HG03097 (cell line): ENCODE results near the gene RAD50.
"Not testable (repeated sequence)": the region's sequence is repeated elsewhere in the genome, so short reads cannot be mapped to it uniquely, and the experiment has no call there.

Experiments used
- ATAC-seq: cut with Tn5 transposase; IDR thresholded peaks from one replicate; pipeline ENCODE4 v1.9.1; 2021; ENCODE audit not compliant: unreplicated experiment, low FRiP score

RAD50 gene

DNA sequence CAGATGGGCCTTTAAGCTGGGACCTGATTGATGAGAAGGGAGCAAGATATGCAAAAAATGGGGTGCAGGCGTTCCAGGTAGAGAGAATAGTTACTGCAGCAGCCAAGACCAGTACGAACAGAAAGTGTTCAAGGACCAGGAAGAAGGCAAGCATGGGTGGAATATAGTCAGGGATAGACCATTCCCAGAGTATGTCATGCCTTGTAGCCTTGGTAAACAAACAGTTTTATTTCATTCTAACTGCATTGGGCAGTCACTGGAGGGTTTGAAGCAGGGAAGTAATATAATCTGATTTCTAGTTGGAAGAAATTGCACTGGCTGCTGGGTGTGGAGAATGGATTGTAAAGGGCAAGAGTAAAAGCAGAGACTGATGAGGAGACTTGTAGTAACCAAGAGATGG is 70.7 kb downstream of the RAD50 start:
- ATAC-seq: no peak

DNA sequence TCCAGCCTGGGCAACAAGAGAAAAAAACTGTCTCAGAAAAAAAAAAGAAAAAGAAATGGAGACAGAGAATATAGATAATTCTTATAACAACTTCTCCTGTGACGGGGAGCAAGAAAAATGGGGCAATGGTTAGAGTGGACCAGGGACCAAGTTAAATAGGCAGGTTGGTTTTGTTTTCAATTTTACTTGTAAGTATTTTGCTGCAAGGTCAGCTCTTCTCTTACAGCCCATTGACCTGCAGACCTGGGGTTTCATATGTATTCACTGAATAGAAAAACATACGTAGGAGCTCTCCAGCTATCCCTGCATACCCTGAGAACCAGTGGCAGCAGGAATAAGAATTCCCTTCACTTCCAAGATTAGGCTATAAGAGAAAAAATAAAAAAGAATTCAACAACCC is 72.0 kb downstream of the RAD50 start:
- ATAC-seq: no peak

DNA sequence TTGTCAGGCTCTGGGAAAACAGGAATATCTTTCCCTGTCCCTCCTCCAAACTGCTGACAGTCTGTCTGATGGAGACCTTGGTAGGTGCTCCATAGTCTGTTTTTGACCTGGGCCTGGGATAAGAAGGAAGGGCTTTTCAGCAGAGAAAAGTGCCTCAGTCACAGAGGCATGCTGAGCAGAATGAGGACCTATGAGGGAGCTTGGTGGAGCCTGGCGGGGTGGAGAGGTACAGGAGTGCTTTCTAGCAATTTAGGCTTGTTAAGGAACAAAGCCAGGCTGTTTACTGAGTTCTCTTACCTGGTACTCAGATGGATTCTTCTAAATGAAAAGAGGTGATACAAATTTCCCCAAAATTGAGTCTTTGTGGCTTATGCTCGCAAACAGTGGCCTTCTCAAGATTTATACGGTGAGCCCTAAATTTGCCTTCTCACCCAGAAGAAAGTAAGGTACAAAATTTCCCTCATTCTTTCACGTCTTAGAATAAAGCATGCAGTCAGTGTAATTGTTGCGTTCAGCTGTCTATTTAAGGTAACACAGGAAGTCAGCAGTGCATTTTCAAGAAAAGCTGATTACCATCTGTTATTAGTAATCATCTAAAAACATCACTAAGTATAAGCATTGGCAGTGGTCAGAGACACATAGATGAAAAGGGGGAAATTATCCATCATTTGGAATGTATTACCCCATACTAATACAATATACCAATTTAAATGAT is 72.6 kb downstream of the RAD50 start:
- ATAC-seq: peak; percentile 46

DNA sequence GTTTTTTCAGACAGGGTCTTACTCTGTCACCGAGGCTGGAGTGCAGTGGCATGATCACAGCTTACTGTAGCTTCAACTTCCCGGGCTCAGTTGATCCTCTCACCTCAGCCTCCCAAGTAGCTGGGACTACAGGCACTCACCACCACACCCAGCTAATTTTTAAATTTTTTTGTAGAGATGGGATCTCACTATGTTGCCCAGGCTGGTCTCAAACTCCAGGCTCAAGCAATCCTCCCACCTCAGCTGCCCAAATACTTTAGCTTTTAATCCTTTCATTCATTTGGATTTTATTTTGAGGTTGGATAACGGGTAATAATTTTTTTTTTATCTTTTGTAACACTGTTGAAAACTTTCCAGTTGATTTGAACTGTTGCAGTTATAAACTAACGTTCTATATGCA is 76.8 kb downstream of the RAD50 start:
- ATAC-seq: not testable (repeated sequence)

DNA sequence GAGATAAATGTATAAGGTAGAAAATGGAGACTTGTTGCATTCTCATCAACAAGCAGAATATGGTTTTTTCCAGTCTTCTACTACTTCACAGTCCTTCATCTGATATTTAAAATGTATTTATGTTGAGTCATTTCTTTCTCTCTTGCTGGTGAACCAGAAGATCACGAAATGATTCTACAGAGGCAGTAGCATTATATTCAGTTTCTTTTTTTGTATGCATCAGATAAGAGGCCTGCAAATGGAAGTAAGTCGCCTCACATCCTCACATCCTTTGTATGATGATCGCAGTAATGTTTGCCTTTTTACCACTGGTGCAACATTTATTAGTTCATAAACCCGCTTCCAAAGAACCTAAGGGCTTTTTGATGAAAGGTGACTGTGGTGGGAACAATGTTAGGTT is 79.1 kb downstream of the RAD50 start:
- ATAC-seq: peak; percentile 52

DNA sequence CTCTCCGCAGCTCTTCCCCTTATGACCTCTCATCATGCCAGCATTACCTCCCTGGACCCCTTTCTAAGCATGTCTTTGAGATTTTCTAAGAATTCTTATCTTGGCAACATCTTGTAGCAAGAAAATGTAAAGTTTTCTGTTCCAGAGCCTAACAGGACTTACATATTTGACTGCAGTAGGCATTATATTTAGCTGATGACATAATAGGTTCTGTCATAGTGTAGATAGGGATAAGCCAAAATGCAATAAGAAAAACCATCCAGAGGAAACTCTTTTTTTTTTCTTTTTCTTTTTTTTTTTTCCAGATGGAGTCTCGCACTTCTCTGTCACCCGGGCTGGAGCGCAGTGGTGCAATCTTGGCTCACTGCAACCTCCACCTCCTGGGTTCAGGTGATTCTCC is 80.5 kb downstream of the RAD50 start:
- no peak for ATAC-seq

DNA sequence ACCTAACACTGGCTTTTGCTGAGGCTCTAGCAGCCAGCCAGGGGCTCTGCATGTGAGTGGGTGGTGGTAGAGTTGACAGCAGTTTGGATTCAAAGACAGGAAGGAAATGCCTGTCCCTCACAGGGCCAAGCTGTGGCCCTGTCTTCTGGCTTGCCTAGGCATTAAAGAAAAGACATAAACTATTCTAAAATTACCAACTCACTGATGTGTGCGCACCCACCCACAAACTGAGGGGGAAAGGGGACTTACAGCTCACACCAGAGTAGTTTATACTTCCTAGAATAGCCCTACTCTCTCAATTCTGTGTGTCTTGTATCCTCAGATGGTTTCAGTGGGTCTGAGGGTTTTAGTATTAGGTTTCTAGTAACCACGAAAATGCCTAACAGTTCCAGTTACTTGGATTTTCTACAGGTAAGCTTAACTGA is 82.9 kb downstream of the RAD50 start:
- peak; percentile 59 for ATAC-seq

DNA sequence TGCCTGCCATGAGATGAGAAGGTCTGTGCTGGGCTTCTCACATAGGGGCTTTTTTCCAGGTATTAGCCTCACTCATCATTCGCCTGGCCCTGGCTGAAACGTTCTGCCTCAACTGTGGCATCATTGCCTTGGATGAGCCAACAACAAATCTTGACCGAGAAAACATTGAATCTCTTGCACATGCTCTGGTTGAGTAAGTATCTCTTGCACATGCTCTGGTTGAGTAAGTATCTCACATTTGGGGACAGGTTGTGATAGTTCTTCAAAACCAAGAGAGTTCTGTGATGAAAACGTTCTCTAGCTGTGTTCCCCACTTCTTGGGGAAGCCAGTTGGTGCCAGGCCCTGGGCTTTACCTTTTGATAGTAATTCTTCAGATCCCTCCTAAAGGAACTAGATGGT is 83.8 kb downstream of the RAD50 start:
- ATAC-seq: no peak

DNA sequence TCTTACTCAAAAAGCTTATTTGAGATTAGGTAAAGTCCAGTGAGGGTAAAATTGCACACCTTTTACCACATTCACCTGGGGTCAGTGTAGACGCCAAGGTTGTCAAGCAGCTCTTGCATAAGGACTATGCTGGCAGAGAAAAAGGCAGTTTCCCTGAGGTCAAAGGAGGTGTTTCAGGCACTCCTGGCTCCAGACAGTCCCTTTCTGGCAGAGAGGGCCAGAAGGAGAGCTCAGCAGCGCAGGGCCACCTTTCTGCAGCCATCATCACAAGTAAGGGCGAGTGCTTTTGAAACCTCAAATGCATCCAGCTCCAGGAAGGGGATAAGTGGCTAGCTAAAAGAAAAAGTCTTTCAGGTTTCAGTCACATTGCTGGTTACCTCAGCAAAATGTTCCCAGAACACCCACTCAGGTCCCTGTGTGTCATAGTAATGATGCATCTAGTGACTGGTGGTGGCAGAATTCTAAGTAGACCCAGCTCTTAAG is 84.5 kb downstream of the RAD50 start:
- ATAC-seq: no peak

DNA sequence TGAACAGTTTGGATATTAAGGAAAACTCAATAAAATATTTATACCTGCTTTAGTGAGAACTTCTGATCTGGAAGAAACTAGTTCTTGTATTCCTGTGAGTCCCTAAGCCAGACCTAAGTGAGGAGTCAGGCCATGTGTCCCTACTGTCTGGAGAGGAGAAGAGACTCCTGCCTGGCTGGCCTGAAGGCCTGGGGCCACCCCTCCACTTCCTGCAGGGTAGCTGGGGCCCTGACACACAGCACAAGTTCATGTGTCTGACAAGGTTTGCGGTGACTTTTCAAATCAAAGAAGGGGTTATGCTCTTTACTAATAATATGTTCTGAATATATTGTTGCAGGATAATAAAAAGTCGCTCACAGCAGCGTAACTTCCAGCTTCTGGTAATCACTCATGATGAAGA is 85.1 kb downstream of the RAD50 start:
- no peak for ATAC-seq

DNA sequence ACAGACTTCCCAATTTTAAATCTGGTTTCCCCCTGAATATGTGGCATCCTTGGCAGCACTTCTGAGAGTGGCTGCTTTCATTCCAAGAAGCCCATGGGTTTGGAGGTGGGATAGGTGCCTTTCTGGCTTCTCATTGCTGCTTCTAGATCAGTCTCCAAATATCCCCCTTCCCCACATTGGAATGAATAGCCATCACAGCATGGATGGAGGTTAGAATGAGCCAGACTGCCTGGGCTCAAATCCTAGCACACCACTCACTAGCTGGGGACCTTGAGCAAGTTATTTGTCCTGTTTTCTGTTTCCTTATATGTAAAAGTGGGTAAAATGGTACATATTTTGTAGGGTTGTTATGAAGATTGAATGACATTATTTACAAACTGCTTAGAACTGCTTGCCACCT is 87.4 kb downstream of the RAD50 start:
- ATAC-seq: no peak

DNA sequence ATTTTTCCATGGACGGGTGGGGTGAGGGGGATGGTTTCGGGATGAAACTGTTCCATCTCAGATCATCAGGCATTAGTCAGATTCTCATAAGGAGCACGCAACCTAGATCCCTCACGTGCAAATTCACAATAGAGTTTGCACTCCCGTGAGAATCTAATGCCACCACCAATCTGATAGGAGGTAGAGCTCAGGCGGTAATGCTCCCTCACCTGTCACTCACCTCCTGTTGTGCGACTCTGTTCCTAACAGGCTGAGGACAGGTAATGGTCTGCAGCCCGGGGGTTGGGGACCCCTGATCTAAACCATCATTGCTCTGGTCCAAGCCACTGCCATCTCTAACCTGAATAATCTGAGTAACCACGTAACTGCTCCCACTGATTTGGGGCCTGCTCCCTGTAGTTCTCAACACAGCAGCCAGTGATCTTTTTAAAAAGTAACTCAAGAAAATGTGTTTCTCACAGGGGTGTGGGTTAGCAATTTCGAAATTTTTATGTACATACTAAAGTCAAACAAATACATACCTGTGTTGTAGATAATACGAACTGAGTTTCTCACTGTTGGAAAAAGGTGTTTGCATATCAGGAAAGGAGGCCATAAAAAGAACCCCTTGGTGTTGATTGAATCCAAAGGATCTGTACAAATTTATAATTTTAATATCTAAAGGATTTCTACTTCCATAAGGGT is 89.9 kb downstream of the RAD50 start:
- no peak for ATAC-seq

DNA sequence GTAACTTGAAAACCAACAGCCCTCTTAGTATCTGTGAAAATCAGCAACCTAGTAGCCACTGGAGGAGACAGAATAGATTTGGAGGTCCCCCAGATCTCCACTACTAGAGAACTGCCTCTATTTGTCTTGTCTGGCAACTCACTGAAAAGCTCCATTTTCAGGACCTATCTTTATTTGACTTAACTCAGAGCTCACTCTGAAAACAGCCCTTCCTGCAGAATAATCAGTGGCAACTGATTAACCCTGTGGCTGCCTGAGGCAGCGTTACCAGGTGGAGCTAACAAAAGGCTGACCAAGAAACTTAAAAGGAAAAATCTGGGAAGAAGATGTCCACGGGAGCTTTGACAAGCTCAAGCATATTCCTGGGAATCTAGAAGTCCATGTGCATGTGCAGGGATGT is 90.7 kb downstream of the RAD50 start:
- no peak for ATAC-seq

DNA sequence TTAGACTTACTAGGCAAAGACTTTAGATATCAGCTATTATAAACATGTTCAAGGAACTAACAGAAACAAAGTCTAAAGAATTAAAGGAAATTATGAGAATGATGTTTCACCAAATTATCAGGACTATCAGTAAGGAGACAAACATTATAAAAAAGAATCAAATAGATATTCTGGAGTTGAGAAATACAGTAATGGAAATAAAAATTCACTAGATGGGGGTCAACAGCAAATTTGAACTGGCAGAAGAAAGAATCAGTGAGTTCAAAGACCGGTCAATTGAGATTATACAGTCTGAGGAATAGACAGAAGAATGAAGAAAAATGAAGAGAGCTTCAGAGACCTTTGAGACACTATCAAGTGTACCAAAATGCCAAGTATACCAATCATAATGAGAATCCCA is 91.6 kb downstream of the RAD50 start:
- no peak for ATAC-seq

DNA sequence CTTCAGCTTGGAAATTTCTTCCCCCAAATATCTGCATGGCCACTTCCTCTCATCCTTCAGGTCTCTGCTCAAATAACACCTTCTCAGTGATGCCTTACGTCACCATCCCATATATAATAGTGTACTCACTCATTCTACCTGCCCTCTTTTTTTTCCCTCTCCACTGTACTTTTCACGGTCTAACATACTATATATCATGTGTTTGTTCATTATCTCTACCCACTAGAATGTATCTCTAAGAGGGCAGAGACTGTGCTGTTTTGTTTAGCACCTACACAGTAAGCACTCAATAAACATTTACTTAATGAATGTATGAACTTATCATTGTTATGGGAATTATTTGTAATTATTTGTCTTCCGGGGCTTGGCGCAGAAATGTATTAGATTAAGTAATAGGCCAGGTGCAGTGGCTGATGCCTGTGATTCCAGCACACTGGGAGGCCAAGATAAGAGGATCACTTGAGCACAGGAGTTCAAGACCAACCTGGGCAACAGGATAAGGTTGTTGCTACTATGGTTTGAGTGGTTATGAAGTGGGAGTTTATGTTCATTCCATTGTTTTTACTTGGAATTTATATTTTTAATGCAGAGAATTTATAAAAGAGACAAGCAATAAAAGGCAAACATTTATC is 95.2 kb downstream of the RAD50 start:
- ATAC-seq: no peak

DNA sequence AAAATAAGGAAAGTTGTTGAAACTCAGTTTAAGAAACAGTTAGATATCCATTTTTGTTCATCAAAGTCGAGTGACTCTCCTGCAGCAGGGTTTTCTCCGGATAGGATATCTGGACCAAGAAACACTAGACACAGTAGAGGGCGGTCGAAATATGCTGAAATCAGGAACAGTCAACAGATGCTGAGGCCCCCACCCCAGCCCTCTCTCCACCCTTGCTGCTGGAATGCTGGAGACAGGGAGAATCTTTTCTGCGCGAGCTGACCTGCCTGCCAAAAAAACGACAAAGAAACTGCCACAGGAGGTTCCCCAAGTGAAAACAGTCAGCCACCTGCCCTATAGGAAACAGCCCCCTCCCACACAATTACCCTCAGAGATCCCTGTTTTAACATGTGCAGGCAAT is 96.9 kb downstream of the RAD50 start:
- ATAC-seq: no peak

DNA sequence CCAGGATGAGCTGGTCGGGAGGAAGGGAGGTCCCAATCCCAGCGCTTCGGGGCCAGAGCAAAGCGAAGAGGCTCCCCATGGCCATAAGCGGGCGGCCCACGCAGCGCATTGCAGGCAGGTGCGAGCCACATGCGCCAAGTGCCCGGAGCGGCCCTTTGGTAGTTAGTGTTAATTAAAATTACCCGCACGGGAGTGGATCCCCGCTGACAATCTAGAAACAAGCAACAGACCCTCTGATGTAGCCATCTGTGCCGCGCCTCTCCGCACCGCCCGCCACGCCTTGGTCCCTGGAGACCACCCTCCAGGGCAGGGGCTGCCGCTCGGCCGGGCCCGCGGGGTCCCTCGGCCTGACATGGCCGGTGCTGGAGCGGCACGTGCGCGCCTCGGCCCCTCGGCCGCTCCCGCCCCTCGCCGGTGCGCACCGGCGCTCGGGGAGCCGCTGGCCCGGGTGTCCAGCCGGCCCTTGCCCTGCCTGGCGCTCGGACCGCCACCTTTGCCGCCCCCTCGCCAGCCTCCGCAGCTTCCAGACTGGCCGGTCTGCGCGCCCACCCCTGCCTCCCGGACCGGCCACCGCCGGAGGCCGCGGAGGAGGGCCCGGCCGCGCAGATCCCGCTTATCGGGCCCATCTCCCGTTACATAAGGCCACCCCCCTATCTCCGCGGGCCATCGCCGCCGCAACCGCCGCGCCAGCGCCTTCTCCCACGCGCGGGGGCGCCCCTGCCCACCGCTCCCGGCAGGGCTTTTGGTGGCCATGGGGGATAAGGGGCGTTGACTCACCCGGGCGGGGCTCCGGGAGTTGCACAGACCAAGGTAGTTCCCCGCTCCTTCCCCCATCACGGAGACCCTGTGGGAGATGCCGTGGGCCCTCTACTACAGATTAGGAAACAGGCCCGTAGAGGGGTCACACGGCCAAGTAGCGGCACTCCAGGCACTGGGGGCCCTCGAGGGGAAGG is 99.3 kb downstream of the RAD50 start:
- no peak for ATAC-seq

DNA sequence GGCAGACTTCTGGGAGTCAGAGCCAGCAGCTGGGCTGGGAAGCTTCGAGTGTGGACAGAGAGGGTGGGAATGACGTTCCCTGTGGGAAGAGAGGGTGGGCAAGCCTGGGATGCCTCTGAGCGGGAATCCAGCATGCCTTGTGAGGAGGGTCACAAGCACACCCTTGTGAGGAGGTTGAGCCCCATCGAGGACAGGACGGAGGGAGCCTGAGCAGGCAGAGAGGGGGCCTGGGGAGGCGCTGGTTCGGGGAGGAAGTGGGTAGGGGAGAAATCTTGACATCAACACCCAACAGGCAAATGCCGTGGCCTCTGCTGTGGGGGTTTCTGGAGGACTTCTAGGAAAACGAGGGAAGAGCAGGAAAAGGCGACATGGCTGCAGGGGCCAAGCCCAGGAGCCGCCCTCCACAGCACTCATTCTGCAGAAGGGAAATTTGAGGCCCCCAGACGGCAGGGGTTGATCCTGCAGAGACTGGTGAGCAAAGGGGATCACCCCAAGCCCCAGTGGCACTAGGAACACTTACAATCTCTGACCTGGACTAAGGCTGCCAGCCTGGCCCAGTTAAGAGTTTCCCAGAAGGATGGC is 100.1 kb downstream of the RAD50 start:
- no peak for ATAC-seq

DNA sequence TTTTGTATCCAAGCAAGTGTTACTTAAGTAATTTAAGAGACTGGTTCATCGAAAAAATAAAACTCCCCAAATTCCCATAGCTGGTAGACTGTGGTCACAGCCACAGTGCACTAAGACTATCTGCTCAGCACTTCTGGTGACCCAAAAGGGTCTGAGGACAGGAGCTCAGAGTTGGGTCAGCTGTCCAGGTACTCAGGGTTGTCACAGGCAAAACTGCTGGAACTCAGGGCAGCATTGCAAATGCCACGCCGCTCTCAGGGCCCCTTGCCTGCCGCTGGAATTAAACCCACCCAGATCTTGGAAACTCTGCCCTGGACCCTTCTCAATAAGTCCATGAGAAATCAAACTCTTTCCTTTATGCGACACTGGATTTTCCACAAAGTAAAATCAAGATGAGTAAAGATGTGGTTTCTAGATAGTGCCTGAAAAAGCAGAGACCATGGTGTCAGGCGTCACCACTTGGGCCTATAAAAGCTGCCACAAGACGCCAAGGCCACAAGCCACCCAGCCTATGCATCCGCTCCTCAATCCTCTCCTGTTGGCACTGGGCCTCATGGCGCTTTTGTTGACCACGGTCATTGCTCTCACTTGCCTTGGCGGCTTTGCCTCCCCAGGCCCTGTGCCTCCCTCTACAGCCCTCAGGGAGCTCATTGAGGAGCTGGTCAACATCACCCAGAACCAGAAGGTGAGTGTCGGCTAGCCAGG is 101.1 kb downstream of the RAD50 start, which contains the start of gene IL13:
Gene IL13 (plus strand): TSS at position 498 of the 705 bp plus-strand sequence. CDS start 14 bp downstream, at position 512.
- no peak for ATAC-seq
